Activated CD4-positive, alpha-beta memory T cell treated with anti-CD3 and anti-CD28 coated beads for 36 hours (primary cell): ENCODE measurements around the gene ERGIC1. TPM values are rescaled to one million over a fixed set of nuclear protein-coding genes. Genes with fewer than 3 reads are reported as not detected.

Source experiments
- CTCF ChIA-PET: fragments of 350-600 bp; sonication (Branson Sonifier 250); formaldehyde crosslinking; loops from one replicate; lab custom pipeline; 2021; ENCODE audit warnings: antibody characterized with exemption, inconsistent platforms; lab: Charles Lee
- POLR2A ChIA-PET: fragments of 350-600 bp; sonication (Branson Sonifier 250); formaldehyde crosslinking; loops from one replicate; lab custom pipeline; 2021; ENCODE audit warnings: antibody characterized with exemption; lab: Charles Lee
- DNase-seq: peaks from one replicate; pipeline ENCODE4 v3.0.0-alpha.2; 2020
- H3K27ac Mint-ChIP-seq: one replicate; pipeline ENCODE4 v1.8.0; 2021; ENCODE audit warnings: mixed read lengths
- H3K27me3 Mint-ChIP-seq: one replicate; pipeline ENCODE4 v1.8.0; 2021; ENCODE audit warnings: mixed read lengths
- H3K36me3 Mint-ChIP-seq: one replicate; pipeline ENCODE4 v1.8.0; 2021; ENCODE audit warnings: mixed read lengths
- H3K4me1 Mint-ChIP-seq: one replicate; pipeline ENCODE4 v1.8.0; 2021; ENCODE audit warnings: low read depth, mixed read lengths
- H3K4me3 Mint-ChIP-seq: one replicate; pipeline ENCODE4 v1.8.0; 2021; ENCODE audit warnings: mild to moderate bottlenecking, mixed read lengths
- H3K9me3 Mint-ChIP-seq: one replicate; pipeline ENCODE4 v1.8.0; 2021; ENCODE audit warnings: mixed read lengths
- intact Hi-C: fragments of 100-400 bp; cut with micrococcal nuclease; formaldehyde crosslinking; loops from one replicate; pipeline ENCODE4 v1.15.1; 2023
- total RNA-seq, 2 experiments: library from RNA; stranded (reverse); gene quantifications; one replicate each; pipeline ENCODE4 v1.2.3, GENCODE V29; 2021

The ERGIC1 gene
- total RNA-seq, 2 experiments from 2014 or later = 41.9 to 42.7 TPM

- Mint-ChIP-seq H3K4me3 (no peak overlapping the region), H3K36me3 (no peaks in the 10 kb centered on the region), H3K27me3 (no peaks in the 10 kb centered on the region), H3K27ac (no peak overlapping the region), H3K4me1 (peaks cover 21% of the 10 kb centered on the region), H3K9me3 (no peaks in the 10 kb centered on the region)
- ChIA-PET CTCF (interaction anchor here (1.1 kb wide), 2 partner anchors 10 to 48 kb away, joined by 3 to 4 read pairs; no protein-coding TSS in a partner anchor), POLR2A (interaction anchor here (0.6 kb wide), 1 partner anchor 17 kb away, joined by 3 read pairs; no protein-coding TSS in a partner anchor)
- intact Hi-C loops = no loop called here
- no peak for DNase-seq
Observed at GRCh38 chr5:172818081-172818480, 16.0 kb upstream of the ERGIC1 start.

DNA sequence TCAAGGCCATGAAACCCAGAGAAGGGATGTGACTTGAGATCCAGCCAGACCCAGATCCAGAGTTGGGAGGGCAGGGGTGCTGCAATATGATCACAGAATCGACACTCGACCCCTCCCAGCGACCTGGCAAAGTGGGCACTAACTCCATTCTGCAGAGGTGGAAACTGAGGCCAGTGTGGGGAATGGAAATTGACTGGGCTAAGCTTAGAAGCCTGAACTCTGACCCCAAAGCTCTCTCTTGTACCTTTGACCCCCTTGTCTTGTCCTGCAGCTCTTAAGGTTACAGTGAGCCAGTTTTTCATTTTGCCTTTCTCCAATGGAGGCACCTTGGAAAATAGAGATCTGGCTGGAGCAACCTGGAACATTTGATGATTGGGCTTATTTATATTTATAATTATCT, 14.5 kb upstream of the ERGIC1 start:
- Mint-ChIP-seq H3K9me3 (peaks cover under 1% of the 10 kb centered on the region), H3K27me3 (no peaks in the 10 kb centered on the region), H3K4me1 (peaks cover 21% of the 10 kb centered on the region), H3K27ac (no peak overlapping the region), H3K4me3 (no peak overlapping the region), H3K36me3 (peaks cover under 1% of the 10 kb centered on the region)
- intact Hi-C loops = no loop called here
- POLR2A ChIA-PET = no interaction called here
- CTCF ChIA-PET = interaction anchor here (0.7 kb wide), 1 partner anchor 12 kb away, joined by 3 read pairs; no protein-coding TSS in a partner anchor
- DNase-seq = no peak

- peak; percentile 70 for DNase-seq
- Mint-ChIP-seq H3K9me3 (peaks cover 4% of the 10 kb centered on the region), H3K27me3 (no peaks in the 10 kb centered on the region), H3K4me3 (no peak overlapping the region), H3K4me1 (peaks cover 21% of the 10 kb centered on the region), H3K27ac (no peak overlapping the region), H3K36me3 (peaks cover 2% of the 10 kb centered on the region)
- ChIA-PET POLR2A (no interaction called here), CTCF (no interaction called here)
- intact Hi-C loops = no loop called here
Observed at GRCh38 chr5:172820046-172820767, 13.8 kb upstream of the ERGIC1 start.

GRCh38 chr5:172821340-172821985, 12.6 kb upstream of the ERGIC1 start:
- ChIA-PET POLR2A (interaction anchor here (0.9 kb wide), 1 partner anchor 56 kb away, joined by 3 read pairs; no protein-coding TSS in a partner anchor), CTCF (no interaction called here)
- no peak for DNase-seq
- peaks cover 19% of the 10 kb centered on the region for H3K4me1 Mint-ChIP-seq
- H3K9me3 Mint-ChIP-seq = peaks cover 17% of the 10 kb centered on the region
- intact Hi-C loops = no loop called here
- peaks cover 8% of the 10 kb centered on the region for H3K36me3 Mint-ChIP-seq
- no peaks in the 10 kb centered on the region for H3K27me3 Mint-ChIP-seq
- no peak overlapping the region for H3K27ac Mint-ChIP-seq
- H3K4me3 Mint-ChIP-seq = no peak overlapping the region

DNA sequence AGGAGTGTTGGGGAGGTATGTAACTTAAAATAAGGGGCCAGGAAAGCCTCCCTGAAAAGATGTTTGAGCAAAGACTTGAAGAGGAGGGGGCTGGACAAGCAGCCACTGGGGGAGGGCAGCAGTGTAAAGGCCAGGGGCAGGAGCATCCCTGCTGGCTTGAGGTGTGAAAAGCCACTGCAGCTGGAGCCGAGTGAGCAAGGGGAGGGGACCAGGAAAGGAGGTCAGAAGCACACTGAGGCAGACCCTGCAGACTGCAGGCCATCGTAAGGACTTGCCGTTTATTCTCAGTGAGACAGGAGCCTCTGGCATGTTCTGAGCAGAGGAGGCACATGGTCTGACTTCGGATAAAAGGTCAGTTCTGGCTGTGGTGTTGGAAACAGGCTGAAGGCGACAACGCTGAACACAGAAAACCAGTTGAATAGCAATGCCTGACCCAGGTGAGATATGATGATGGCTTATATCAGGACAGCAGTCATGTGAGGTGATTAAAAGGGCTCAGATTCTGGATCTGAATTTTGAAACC, 10.2 kb upstream of the ERGIC1 start:
- no peak overlapping the region for H3K4me3 Mint-ChIP-seq
- peaks cover 21% of the 10 kb centered on the region for H3K9me3 Mint-ChIP-seq
- H3K27ac Mint-ChIP-seq = no peak overlapping the region
- peaks cover 10% of the 10 kb centered on the region for H3K36me3 Mint-ChIP-seq
- POLR2A ChIA-PET = no interaction called here
- intact Hi-C loops = no loop called here
- CTCF ChIA-PET = no interaction called here
- H3K27me3 Mint-ChIP-seq = no peaks in the 10 kb centered on the region
- H3K4me1 Mint-ChIP-seq = peaks cover 11% of the 10 kb centered on the region
- no peak for DNase-seq

DNA sequence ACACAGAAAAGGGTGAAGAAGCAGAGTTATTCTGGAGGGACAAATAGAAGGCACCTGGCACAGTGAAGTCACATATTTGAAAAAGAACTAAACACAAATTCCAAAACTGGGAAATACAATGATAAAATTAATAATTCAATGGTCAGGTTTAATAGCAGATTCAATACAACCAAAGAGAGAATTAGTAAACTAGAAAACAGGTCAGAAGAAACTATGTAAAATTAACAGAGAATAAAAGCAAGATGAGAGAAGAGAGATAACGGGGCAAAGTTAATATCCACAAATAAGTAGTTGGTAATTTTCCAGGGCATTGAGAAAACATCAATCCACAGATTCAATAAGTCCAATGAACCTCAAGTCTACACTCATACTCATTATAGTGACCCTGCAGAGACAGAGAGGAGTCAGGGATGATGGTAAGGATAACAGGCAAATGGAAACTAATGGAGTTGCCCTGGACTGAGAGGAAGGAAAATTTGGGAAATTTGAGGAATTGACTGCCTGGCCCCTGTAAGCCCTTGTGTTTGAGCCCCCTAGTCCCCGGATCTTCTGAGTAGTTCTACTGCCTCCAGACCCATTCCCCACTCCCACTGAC, 8.3 kb upstream of the ERGIC1 start:
- Mint-ChIP-seq H3K4me1 (peaks cover 4% of the 10 kb centered on the region), H3K36me3 (peaks cover 10% of the 10 kb centered on the region), H3K27me3 (no peaks in the 10 kb centered on the region), H3K9me3 (peaks cover 21% of the 10 kb centered on the region), H3K4me3 (no peak overlapping the region), H3K27ac (no peak overlapping the region)
- ChIA-PET CTCF (no interaction called here), POLR2A (no interaction called here)
- intact Hi-C loops = no loop called here
- DNase-seq = no peak

DNA sequence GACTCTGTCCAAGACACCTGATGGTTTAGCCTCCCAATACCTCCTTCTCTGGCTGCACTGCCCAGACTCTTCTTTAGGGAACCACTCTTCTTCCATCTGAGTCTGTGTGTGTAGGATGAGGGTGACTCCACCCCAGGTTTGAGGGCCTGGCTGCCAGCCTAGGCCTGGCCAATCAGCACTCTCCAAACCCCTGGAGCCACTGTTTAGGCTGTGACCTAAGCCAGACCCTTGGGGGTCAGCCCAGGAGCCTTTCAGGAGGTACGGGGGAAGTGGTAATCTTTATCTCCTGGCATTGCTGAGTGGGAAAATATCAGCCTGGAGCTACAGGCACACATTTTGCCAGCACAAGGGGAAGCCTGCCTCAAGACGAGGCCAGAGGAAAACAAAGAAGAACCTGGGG, 6.2 kb upstream of the ERGIC1 start:
- Mint-ChIP-seq H3K36me3 (peaks cover 10% of the 10 kb centered on the region), H3K27me3 (no peaks in the 10 kb centered on the region), H3K4me1 (peaks cover 1% of the 10 kb centered on the region), H3K9me3 (peaks cover 21% of the 10 kb centered on the region), H3K27ac (no peak overlapping the region), H3K4me3 (no peak overlapping the region)
- ChIA-PET POLR2A (no interaction called here), CTCF (no interaction called here)
- intact Hi-C loops = no loop called here
- DNase-seq = no peak

GRCh38 chr5:172828911-172829431, 5.1 kb upstream of the ERGIC1 start:
- no peaks in the 10 kb centered on the region for H3K27me3 Mint-ChIP-seq
- peaks cover 21% of the 10 kb centered on the region for H3K9me3 Mint-ChIP-seq
- ChIA-PET CTCF (interaction anchor here (1.2 kb wide), 1 partner anchor 58 kb away, joined by 3 read pairs; the partner anchor contains the start of gene DUSP1), POLR2A (no interaction called here)
- intact Hi-C loops = no loop called here
- H3K36me3 Mint-ChIP-seq = peaks cover 10% of the 10 kb centered on the region
- DNase-seq = no peak
- no peak overlapping the region for H3K27ac Mint-ChIP-seq
- no peak overlapping the region for H3K4me3 Mint-ChIP-seq
- peaks cover 9% of the 10 kb centered on the region for H3K4me1 Mint-ChIP-seq

GRCh38 chr5:172830275-172830799, 3.7 kb upstream of the ERGIC1 start:
- no peaks in the 10 kb centered on the region for H3K27me3 Mint-ChIP-seq
- no peak for DNase-seq
- peaks cover 8% of the 10 kb centered on the region for H3K36me3 Mint-ChIP-seq
- H3K4me3 Mint-ChIP-seq = no peak overlapping the region
- intact Hi-C loops = no loop called here
- H3K4me1 Mint-ChIP-seq = peaks cover 13% of the 10 kb centered on the region
- CTCF ChIA-PET = no interaction called here
- POLR2A ChIA-PET = no interaction called here
- H3K9me3 Mint-ChIP-seq = peaks cover 15% of the 10 kb centered on the region
- no peak overlapping the region for H3K27ac Mint-ChIP-seq

- Mint-ChIP-seq H3K4me1 (peaks cover 21% of the 10 kb centered on the region), H3K9me3 (peaks cover 8% of the 10 kb centered on the region), H3K27me3 (no peaks in the 10 kb centered on the region), H3K4me3 (no peak overlapping the region), H3K36me3 (peaks cover 6% of the 10 kb centered on the region), H3K27ac (no peak overlapping the region)
- CTCF ChIA-PET = interaction anchor here (0.9 kb wide), 1 partner anchor 117 kb away, joined by 4 read pairs; no protein-coding TSS in a partner anchor
- POLR2A ChIA-PET = no interaction called here
- no peak for DNase-seq
- intact Hi-C loops = no loop called here
Observed at GRCh38 chr5:172830876-172831662, 3.0 kb upstream of the ERGIC1 start.
